ENCODE data around the gene NUDT4B.
"Not testable (repeated sequence)": the region's sequence is repeated elsewhere in the genome, so short reads cannot be mapped to it uniquely, and the experiment has no call there.

GRCh38 chr1:148780404-148780803, 31.8 kb downstream of the NUDT4B start:
- TF ChIP-seq, protein P1, sequence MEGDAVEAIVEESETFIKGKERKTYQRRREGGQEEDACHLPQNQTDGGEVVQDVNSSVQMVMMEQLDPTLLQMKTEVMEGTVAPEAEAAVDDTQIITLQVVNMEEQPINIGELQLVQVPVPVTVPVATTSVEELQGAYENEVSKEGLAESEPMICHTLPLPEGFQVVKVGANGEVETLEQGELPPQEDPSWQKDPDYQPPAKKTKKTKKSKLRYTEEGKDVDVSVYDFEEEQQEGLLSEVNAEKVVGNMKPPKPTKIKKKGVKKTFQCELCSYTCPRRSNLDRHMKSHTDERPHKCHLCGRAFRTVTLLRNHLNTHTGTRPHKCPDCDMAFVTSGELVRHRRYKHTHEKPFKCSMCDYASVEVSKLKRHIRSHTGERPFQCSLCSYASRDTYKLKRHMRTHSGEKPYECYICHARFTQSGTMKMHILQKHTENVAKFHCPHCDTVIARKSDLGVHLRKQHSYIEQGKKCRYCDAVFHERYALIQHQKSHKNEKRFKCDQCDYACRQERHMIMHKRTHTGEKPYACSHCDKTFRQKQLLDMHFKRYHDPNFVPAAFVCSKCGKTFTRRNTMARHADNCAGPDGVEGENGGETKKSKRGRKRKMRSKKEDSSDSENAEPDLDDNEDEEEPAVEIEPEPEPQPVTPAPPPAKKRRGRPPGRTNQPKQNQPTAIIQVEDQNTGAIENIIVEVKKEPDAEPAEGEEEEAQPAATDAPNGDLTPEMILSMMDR (IDR thresholded peaks at IDR 0.05 in 8 of 11, conservative IDR thresholded peaks at IDR 0.05 in 3 of 11): not testable (repeated sequence)
- not testable (repeated sequence) for TF ChIP-seq POLR2AphosphoS5, POLR2A (IDR thresholded peaks at IDR 0.05)
